Fibroblast of the aortic adventitia (primary cell): Measurements from ENCODE around the gene PTPRB. TPM values are rescaled to one million over a fixed set of nuclear protein-coding genes. Genes with fewer than 3 reads are reported as not detected.
A peak's percentile ranks its signal among the peaks of the same experiment; 100 is the strongest.

Experiments used
- DNase-seq: peaks from one replicate; pipeline ENCODE4 v3.0.0-alpha.2; 2010; ENCODE audit warnings: low read depth
- H3K4me3 ChIP-seq: 2 replicates; pipeline ENCODE4 v1.5.1; 2011; ENCODE audit warnings: low read depth, mild to moderate bottlenecking, control low read depth, low read length, moderate library complexity
- total RNA-seq: library from RNA; depleted of rRNA; stranded (reverse); fragments of >200 nt; gene quantifications from 2 replicates; pipeline ENCODE4 v1.2.3, GENCODE V29; 2012; ENCODE audit warnings: low replicate concordance
- TF ChIP-seq, protein P1 (sequence below): IDR thresholded peaks from 2 replicates; pipeline ENCODE4 v1.5.1; 2011; ENCODE audit warnings: mild to moderate bottlenecking, low read length, control low read depth, inconsistent platforms; ENCODE audit not compliant: insufficient read depth

The PTPRB gene
- total RNA-seq, 1 donor = 3.6 TPM

DNA sequence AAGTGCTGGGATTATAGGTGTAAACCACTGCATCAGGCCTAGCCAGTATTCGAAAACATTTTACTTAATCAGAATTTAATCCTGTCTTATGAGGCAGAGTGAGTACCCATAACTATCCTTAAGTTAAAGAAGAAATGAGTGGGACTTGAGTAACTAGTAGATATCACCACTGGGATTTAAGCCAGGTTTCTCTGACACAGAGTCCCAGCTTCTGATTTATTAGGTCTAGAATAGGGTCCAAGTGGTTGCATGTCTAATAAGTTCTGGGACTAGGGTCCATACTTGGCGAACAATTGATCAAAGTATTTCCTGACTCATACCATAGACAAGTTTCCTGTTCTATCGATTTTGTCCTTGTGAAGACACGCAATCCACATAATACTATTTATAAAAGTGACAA is 18.9 kb downstream of the PTPRB start:
- TF ChIP-seq, protein P1, sequence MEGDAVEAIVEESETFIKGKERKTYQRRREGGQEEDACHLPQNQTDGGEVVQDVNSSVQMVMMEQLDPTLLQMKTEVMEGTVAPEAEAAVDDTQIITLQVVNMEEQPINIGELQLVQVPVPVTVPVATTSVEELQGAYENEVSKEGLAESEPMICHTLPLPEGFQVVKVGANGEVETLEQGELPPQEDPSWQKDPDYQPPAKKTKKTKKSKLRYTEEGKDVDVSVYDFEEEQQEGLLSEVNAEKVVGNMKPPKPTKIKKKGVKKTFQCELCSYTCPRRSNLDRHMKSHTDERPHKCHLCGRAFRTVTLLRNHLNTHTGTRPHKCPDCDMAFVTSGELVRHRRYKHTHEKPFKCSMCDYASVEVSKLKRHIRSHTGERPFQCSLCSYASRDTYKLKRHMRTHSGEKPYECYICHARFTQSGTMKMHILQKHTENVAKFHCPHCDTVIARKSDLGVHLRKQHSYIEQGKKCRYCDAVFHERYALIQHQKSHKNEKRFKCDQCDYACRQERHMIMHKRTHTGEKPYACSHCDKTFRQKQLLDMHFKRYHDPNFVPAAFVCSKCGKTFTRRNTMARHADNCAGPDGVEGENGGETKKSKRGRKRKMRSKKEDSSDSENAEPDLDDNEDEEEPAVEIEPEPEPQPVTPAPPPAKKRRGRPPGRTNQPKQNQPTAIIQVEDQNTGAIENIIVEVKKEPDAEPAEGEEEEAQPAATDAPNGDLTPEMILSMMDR = no peak
- peak; percentile 35 for DNase-seq
- H3K4me3 ChIP-seq = no peak overlapping the region

DNA sequence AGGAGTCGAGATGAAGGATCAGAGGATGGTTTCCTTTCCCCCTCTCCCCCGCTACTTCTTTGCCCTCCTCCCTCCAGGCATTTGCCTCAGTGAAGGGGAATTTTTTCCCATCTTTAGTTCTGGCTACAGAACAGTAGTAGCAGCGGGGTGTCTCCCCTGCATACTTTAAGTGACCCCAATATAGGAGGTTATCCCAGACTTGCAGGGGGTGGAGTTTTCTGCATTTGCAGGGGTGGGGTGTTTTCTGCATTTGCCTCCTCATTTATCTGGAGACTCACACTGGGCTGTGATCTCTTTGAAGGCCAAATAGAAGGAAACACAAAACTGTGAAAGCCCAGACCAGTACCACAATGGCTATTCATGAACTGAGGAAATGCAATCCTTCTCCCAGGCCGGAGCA is 19.8 kb downstream of the PTPRB start:
- no peak overlapping the region for H3K4me3 ChIP-seq
- DNase-seq = no peak
- TF ChIP-seq, protein P1 = no peak

DNA sequence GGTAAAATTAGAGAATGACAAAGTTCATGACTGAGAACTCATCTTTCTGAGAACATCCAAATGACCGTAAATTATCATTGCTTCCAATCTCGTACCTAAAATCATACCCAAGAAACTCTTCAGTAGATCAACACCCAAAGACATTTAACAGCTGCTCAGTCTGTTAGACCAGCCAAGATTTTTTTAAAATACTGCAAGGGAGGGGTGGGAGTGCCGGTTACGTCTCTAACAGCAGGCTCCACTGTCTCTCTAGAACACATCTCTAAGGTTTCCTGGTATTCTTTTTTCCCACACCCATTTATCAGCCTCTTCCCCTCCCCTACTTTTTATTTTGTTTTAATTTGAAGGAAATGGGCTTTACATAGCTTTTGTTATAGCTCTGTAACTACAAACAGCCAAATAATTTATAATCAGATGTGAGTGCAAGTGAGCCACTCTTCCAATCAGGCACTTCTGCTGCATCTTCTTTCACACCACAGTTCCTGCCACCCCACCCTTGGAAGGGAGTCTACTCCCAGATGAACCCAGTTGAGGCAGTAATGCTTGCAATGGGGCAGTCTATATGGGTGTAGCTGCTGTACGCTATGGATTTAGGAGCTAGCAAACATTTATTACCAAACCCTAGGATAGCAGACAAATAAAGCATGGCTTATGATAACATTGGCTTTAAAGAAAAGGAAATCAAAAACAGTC is 21.9 kb downstream of the PTPRB start:
- H3K4me3 ChIP-seq = no peak overlapping the region
- no peak for DNase-seq
- TF ChIP-seq, protein P1 = no peak

DNA sequence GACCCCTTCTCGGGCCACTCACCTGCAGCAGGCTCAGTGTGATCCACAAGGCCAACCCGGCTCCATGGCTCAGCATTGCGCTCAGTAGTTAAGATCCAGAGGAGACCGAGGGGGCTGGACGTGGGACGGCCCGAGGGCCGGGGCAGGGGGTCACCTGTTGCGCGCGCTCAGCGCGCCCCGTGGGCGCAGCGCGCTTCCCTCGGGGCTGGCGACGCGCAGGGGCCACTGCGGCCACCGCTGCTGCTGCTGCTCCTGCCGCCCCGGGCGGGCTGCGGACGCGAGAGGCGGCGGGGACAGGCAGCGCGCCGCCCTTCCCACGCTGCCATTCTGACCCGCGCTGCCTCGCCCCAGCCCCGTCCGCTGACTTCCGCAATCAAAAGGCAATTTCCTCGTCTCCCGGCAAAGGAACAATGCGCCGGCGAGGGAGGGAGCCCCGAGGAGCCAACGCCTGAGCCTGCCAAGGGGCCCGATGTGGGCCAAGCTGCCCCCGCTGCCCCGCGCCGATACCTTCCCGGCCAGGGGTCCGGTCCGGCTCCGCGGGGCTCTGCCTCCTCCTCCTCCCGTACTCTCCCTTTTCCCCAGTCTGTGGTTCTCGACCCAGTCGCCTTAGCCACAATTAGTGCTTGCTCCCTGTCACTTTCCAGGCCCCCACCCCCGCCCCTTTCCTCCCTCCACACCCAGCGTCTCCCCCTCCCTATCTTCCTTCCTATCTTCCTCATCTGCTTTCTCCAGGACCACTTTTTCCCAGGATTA is 27.3 kb downstream of the PTPRB start:
- DNase-seq = peak; percentile 29
- H3K4me3 ChIP-seq = peak overlapping the region; percentile 66
- TF ChIP-seq, protein P1 = no peak

DNA sequence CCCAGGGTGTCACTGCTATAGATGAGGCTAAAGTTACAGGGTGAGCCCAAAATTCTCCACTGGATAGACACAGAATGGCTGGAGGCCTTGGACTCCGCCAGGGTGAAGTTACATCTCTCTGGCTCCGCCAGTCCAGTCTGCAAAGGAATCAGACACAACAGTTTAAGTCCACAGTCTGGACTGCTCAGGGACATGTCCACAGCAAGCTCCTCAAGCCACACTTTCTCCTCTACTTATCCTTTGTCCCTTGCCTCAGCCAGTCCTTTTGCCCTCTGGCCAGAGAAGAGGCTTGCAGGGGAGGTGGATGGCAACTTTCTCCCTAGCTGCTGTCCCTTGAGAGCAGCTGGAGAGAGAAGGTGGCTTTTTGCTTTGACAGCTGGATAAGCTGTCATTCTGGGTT is 28.0 kb downstream of the PTPRB start:
- no peak for DNase-seq
- TF ChIP-seq, protein P1 = no peak
- H3K4me3 ChIP-seq = peak overlapping the region; percentile 66

DNA sequence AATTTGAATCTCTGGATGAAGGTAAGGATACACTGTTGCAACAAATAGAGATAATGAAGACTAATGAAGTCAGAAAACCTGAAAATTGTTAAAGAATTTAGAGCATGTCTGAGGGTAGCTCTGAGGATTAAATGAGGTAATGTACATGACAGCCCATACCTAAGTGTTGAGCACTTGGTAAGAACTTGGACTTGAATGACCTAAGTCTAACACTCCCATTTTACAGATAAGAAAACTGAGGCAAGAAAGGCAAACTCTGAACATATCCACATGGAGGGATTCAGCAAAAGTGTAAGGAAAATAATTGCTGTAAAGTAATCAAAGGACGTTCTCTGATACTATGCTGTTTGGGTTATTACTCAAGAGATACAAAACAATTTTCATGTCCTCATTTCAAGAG is 29.0 kb downstream of the PTPRB start:
- TF ChIP-seq, protein P1 = no peak
- no peak for DNase-seq
- no peak overlapping the region for H3K4me3 ChIP-seq
